ENCODE measurements around the gene ASF1A. TPM values are rescaled to one million over a fixed set of nuclear protein-coding genes. Genes with fewer than 3 reads are reported as not detected.

The ASF1A gene
- total RNA-seq, 1 experiment from 2014 or later: 41.5 TPM

DNA sequence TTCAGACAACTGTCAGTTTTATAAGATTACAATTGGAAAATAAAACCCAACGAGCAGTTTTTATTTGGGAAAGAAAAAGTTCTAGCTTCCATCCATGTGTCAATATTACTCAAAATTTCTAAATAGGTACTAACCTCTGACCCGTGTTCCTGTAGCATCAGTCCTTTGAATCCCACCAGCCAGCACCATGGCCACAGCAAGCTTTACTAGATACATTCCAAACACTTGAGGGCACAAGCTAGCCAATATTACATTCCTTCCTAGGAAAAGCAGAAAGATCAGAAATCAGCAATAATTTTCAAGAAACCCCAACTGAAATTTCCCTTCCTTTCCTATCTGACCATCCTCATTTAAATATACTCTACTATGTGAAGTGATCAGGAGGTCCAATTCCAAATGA lies 19.2 kb downstream of the ASF1A start:
- DNase-seq (ENCODE audit: low read depth): no peak

DNA sequence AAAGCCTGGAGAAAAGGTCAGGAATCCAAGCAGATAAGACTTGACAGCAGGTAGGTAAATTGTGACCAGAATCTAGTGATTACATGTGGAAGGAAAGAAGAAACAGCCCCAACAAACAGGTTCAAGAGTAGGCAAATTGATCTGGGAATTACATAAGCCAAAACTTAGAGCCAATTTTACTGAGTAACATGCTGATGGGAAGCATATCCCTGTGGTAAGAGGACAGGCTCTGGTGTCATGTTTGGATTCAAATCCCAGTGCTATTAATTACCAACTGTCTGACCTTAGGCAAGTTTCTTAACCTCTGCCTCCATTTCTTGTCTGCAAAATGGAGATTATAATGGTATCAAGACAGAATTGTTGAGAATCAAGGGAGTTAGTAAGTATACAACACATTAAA lies 20.6 kb downstream of the ASF1A start:
- no peak for DNase-seq (ENCODE audit: low read depth)

- DNase-seq (ENCODE audit: low read depth): no peak
Measured at GRCh38 chr6:118917546-118918328, 23.8 kb downstream of the ASF1A start.

GRCh38 chr6:118918329-118918725 lies 24.4 kb downstream of the ASF1A start:
- DNase-seq (ENCODE audit: low read depth): no peak

DNA sequence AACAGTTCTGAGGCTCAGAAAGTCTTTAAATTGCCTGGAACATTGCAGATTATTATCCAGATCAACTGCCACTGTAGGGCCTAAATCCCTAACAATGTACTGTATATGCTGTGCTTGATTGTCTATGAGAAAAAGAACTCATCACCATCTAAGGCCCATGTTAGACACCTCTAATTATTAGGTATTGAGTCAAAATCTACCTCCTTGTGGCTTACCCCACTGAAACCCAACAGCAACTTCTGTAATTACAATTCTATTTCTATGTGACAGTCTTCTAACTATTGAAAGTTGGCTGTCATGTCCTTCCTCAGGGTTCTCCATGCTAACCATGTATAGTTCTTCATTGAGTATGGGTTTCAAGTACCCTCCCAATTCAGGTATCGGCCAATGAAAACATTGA lies 27.1 kb downstream of the ASF1A start:
- no peak for DNase-seq (ENCODE audit: low read depth)

- DNase-seq (ENCODE audit: low read depth): no peak
Measured at GRCh38 chr6:118923035-118923434, 29.1 kb downstream of the ASF1A start.

DNA sequence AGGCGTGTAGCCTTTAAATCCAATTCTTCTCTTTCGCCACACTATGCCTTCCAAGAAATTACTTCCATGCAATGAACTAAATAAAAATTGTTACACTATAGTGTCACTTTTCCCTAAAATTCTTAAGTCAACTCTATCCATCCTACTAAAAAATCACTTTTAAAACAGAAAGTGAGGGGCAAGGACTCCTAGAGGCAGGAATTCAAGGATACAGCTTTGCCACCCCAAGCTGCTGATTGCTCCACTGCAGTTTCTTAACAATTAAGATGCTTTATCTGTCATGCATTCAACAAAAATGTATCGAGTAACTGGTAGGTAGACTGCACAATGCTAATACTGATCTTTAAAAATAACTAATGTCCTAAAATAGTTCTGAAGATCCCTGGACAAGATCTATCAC lies 36.7 kb downstream of the ASF1A start:
- no peak for DNase-seq (ENCODE audit: low read depth)

- peak; percentile 10 for DNase-seq (ENCODE audit: low read depth)
Measured at GRCh38 chr6:118931436-118931835, 37.5 kb downstream of the ASF1A start.

DNA sequence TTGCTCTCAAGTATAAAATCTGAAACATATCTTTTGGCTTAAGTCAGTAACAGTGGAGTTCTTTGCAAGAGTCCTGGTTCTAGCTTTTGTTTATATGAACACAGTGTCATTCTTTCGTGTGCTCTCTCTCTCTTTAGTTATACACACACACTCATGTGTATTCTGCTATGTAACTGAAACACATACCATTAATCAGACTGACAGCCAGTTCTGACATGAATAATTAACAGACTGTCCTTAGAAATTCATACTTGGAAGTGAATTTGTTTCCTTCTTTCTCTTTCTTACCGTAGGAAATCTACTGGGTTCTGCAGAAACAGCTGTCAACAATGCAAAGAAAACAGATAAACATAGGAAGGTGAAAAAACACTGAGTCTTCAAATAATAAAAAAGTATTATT lies 38.5 kb downstream of the ASF1A start:
- DNase-seq (ENCODE audit: low read depth): no peak

DNA sequence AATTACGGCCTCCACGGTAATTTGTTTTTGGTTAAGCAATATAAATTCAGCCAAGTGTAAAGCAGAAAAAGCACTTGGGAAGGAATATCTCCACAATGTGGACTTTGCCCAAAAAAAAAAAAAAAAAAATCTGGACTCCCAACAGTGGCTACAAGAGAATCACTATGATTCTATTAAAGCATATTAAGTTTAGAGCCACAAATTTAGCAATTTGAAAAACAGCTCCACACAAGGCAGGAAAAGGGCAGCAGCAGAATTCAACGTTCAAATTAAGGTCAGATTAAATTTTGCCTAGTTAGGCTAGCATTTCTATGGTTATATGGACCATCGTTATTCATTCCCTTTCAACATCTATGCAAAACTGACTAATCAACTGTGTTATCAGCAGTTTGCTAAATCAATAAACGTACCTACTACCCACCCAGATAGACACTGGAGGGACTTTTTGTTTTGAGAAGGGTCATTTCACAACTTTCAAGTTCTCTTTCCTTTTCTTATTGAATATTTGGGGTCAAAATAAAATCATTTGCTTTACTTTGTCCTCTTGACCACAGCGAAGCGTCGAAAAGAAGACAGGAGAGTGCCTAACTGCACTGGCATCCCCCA lies 40.0 kb downstream of the ASF1A start:
- no peak for DNase-seq (ENCODE audit: low read depth)

DNA sequence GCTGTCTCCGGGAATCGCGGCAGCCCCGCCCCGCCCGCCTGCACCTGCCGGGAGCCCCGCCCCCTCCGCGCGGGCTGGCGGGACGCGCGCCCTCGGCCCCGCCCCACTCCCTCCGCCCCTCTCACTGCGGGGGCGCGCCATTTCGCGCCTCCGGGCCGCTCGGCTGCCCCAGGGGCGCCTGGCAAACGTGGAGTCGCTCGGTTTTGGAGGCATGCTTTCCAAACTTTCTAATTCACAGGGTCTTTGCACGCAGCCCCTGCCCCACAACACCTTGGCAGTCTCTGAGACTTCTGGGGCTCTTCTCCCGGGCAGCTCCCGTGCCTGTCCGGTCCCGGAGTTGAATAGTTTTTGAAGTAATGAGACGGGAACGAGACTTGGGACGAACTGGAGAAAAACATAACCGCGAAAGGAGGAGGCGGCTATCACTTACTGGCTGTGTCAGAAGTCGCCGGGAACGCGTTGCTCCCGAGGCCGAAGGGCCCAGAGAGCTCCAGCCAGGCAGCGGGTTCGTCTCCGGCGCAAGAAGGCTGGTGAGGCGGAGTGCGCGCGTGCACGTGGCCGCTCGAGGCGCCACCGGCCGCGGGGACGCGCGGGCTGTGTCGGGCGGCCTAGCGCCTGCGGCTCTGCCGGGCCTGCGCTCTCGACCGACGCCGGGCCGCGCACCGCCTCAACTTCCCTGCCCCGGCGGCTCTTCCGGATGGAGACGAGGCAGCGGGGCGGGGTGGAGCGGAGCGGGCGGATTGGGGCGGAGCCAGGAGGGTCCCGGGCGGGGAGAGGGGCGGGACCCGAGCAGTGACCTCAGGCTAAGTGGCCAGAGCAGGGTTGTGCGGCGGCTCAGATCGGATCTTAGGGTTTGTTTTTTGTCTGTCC lies 40.7 kb downstream of the ASF1A start, which contains the start of gene MCM9:
Gene MCM9 (minus strand): TSS at position 699 of the 870 bp plus-strand sequence. CDS start 3,436 bp downstream, outside the sequence.
- peak; percentile 93 for DNase-seq (ENCODE audit: low read depth)

GRCh38 chr6:118935331-118935668 lies 41.3 kb downstream of the ASF1A start:
- no peak for DNase-seq (ENCODE audit: low read depth)

- no peak for DNase-seq (ENCODE audit: low read depth)
Measured at GRCh38 chr6:118935978-118936703, 42.2 kb downstream of the ASF1A start.

- DNase-seq (ENCODE audit: low read depth): no peak
Measured at GRCh38 chr6:118939683-118940082, 45.7 kb downstream of the ASF1A start.

DNA sequence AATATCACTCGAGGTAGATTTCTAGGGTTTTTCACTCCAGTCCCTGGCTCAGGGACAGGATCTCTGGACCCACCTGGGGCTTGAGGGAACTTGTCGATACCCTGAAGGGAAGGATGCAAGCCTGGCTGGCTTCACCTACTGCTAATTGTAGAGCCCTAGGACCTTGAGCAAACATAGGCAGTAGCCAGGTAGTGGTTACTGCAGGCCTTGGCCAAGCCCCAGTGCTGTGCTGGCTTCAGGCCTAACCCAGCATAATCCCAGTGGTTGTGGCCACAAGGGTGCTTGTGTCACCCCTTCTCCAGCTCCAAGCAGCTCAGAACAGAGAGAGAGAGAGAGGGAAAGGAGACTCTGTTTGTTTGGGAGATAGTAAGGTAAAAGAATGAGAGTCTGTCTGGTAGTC lies 46.8 kb downstream of the ASF1A start:
- no peak for DNase-seq (ENCODE audit: low read depth)

GRCh38 chr6:118945217-118945616 lies 51.3 kb downstream of the ASF1A start:
- DNase-seq (ENCODE audit: low read depth): no peak

DNA sequence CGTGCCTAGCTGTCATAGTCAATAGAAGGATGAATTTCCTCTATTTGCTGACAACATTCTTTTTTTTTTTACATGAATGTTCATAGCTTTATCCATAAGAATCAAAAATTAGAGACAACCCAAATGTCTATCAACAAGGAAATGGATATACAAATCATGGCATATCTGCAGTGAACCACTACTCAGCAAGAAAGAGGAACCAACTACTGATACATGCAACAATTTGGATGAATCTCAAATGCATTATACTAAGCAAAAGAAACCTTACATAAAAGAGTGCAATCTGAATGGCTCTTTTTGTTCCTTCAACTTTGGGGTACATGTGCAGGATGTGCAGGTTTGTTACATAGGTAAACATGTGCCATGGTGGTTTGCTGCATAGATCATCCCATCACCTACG lies 58.7 kb downstream of the ASF1A start:
- no peak for DNase-seq (ENCODE audit: low read depth)

GRCh38 chr6:118953391-118953790 lies 59.4 kb downstream of the ASF1A start:
- no peak for DNase-seq (ENCODE audit: low read depth)
